Thyroid gland (tissue), 4 donors: ENCODE results near the gene GOPC. TPM values are rescaled to one million over a fixed set of nuclear protein-coding genes. Genes with fewer than 3 reads are reported as not detected.
"Not testable (repeated sequence)": the region's sequence is repeated elsewhere in the genome, so short reads cannot be mapped to it uniquely, and the experiment has no call there.

Experiments used
- DNase-seq, 2 donors: peaks; one replicate each; pipeline ENCODE4 v3.0.0-alpha.2; 2019
- H3K27ac ChIP-seq, 3 donors: fragments of 200-600 bp; sonication (generic); 1 replicate in 2 of 3; 2 replicates in 1 of 3; pipeline ENCODE4 v1.5.1; 2016 to 2019; ENCODE audit warnings: mild to moderate bottlenecking in 1 of 3, moderate library complexity in 1 of 3
- H3K27me3 ChIP-seq: fragments of 200-600 bp; sonication (generic); one replicate; pipeline ENCODE4 v1.5.1; 2019
- H3K36me3 ChIP-seq, 2 donors: fragments of 200-600 bp; sonication (generic); one replicate each; pipeline ENCODE4 v1.5.1; 2016 to 2019
- H3K4me1 ChIP-seq, 2 donors: fragments of 200-600 bp; sonication (generic); one replicate each; pipeline ENCODE4 v1.5.1; 2017 to 2019
- H3K4me3 ChIP-seq, 3 donors: fragments of 200-600 bp; sonication (generic); replicated peaks in 1 of 3; 1 replicate in 2 of 3; 2 replicates in 1 of 3; pipeline ENCODE4 v1.5.1; 2016; ENCODE audit warnings: mild to moderate bottlenecking in 1 of 3
- H3K9me3 ChIP-seq: fragments of 200-600 bp; sonication (generic); one replicate; pipeline ENCODE4 v1.5.1; 2017
- CTCF ChIP-seq, 6 experiments: fragments of 200-600 bp in 3 of 6; fragments of 450-650 bp in 3 of 6; sonication (generic) in 3 of 6; IDR thresholded peaks; one replicate each; pipeline ENCODE4 v1.5.1; 2016 to 2019; ENCODE audit warnings: antibody characterized with exemption in 6 of 6, mild to moderate bottlenecking in 2 of 6, inconsistent platforms in 1 of 6, moderate library complexity in 1 of 6
- POLR2A ChIP-seq, 2 donors: fragments of 450-650 bp; IDR thresholded peaks; one replicate each; pipeline ENCODE4 v1.6.1; 2017; ENCODE audit warnings: antibody characterized with exemption in 2 of 2, mild to moderate bottlenecking in 2 of 2, moderate library complexity in 1 of 2
- WGBS, 2 donors: methylation state at CpG; one replicate each; pipeline ENCODE4 v1.1.5; 2017; 5-methylcytosine and 5-hydroxymethylcytosine counted together
- intact Hi-C: fragments of 100-400 bp; cut with DNase I; formaldehyde crosslinking; loops from one replicate; pipeline ENCODE4 v1.15.1; 2023
- total RNA-seq, 4 donors: library from RNA; depleted of rRNA; stranded (reverse); fragments of >200 nt; gene quantifications; one replicate each; pipeline ENCODE4 v1.2.3, GENCODE V29; 2016

Gene GOPC
- total RNA-seq, 4 donors from 2014 or later = 37.9 to 49.5 (median 41.7) TPM

- 89 to 97% methylated on average over 5 of the region's 5 CpGs for WGBS, 2 donors
- intact Hi-C loops = no loop called here
These were observed 80.4 kb downstream of the GOPC start for GRCh38 chr6:117521791-117522502.

GRCh38 chr6:117520603-117521395, 81.5 kb downstream of the GOPC start:
- no peak for TF ChIP-seq POLR2A (IDR thresholded peaks at IDR 0.05)
- TF ChIP-seq CTCF (IDR thresholded peaks at IDR 0.05) = no peak
- no peak overlapping the region for H3K27ac ChIP-seq
- no peak for DNase-seq
- no peaks in the 10 kb centered on the region for H3K4me1 ChIP-seq
- H3K4me3 ChIP-seq = no peak overlapping the region
- no peaks in the 10 kb centered on the region for H3K27me3 ChIP-seq
- no peaks in the 10 kb centered on the region for H3K9me3 ChIP-seq
- no peaks in the 10 kb centered on the region for H3K36me3 ChIP-seq
- WGBS, 2 donors = 90 to 94% methylated on average over 4 of the region's 4 CpGs
- intact Hi-C loops = no loop called here

More at GRCh38 chr6:117521791-117522502, 80.4 kb downstream of the GOPC start:
- Histone ChIP-seq H3K4me3 (no peak overlapping the region), H3K36me3 (no peaks in the 10 kb centered on the region), H3K9me3 (no peaks in the 10 kb centered on the region), H3K4me1 (no peaks in the 10 kb centered on the region), H3K27me3 (no peaks in the 10 kb centered on the region), H3K27ac (no peak overlapping the region)
- TF ChIP-seq POLR2A (IDR thresholded peaks at IDR 0.05) (no peak), CTCF (IDR thresholded peaks at IDR 0.05) (no peak)
- DNase-seq = no peak

GRCh38 chr6:117518870-117519269, 83.4 kb downstream of the GOPC start:
- intact Hi-C loops = no loop called here
- Histone ChIP-seq H3K27ac (no peak overlapping the region), H3K36me3 (no peaks in the 10 kb centered on the region), H3K27me3 (no peaks in the 10 kb centered on the region), H3K4me1 (no peaks in the 10 kb centered on the region), H3K4me3 (no peak overlapping the region), H3K9me3 (no peaks in the 10 kb centered on the region)
- DNase-seq = no peak
- 95 to 97% methylated on average over 6 of the region's 6 CpGs for WGBS, 2 donors
- TF ChIP-seq CTCF (IDR thresholded peaks at IDR 0.05) (no peak), POLR2A (IDR thresholded peaks at IDR 0.05) (no peak)

- H3K4me1 ChIP-seq, H3K36me3 ChIP-seq, intact Hi-C loops, DNase-seq, H3K27ac ChIP-seq, H3K4me3 ChIP-seq, H3K9me3 ChIP-seq, H3K27me3 ChIP-seq: not testable (repeated sequence)
- 92 to 94% methylated on average over 5 of the region's 5 CpGs for WGBS, 2 donors
These were observed 84.3 kb downstream of the GOPC start for GRCh38 chr6:117517995-117518394.

GRCh38 chr6:117515326-117515725, 87.0 kb downstream of the GOPC start:
- no peaks in the 10 kb centered on the region for H3K4me1 ChIP-seq
- no peak for TF ChIP-seq CTCF (IDR thresholded peaks at IDR 0.05)
- TF ChIP-seq POLR2A (IDR thresholded peaks at IDR 0.05) = no peak
- no peaks in the 10 kb centered on the region for H3K9me3 ChIP-seq
- H3K36me3 ChIP-seq = no peaks in the 10 kb centered on the region
- no peak for DNase-seq
- intact Hi-C loops = no loop called here
- H3K27ac ChIP-seq = no peak overlapping the region
- H3K27me3 ChIP-seq = no peaks in the 10 kb centered on the region
- no peak overlapping the region for H3K4me3 ChIP-seq
